Pancreas (tissue), 10 donors: ENCODE data around the gene SKI. TPM values are rescaled to one million over a fixed set of nuclear protein-coding genes. Genes with fewer than 3 reads are reported as not detected.
A peak's percentile ranks its signal among the peaks of the same experiment; 100 is the strongest.

Experiments used
- ATAC-seq, 4 donors: fragments of 200-7000 bp; cut with Tn5 transposase; one replicate each; pipeline versions ENCODE4 v1.8.0 to v1.9.1; 2020; ENCODE audit warnings: mild to moderate bottlenecking in 4 of 4, moderate library complexity in 4 of 4
- DNase-seq, 6 donors: peaks; one replicate each; pipeline ENCODE4 v3.0.0-alpha.2; 2020
- FAIRE-seq: peaks from 2 replicates; lab custom pipeline; 2012; peaks lifted over from hg19 to GRCh38; lab: Jason Lieb, UNC
- H3K27ac ChIP-seq, 4 donors: fragments of 200-600 bp; sonication (generic); 1 replicate in 3 of 4; 2 replicates in 1 of 4; pipeline versions ENCODE4 v1.5.0 to v1.8.0; 2020
- H3K27me3 ChIP-seq, 4 donors: fragments of 200-600 bp; one replicate each; pipeline ENCODE4 v1.8.0; 2021
- H3K36me3 ChIP-seq, 3 donors: fragments of 200-600 bp; sonication (generic) in 1 of 3; one replicate each; pipeline versions ENCODE4 v1.5.0 to v1.8.0; 2020 to 2021
- H3K4me1 ChIP-seq, 3 donors: fragments of 200-600 bp; one replicate each; pipeline ENCODE4 v1.8.0; 2021
- H3K4me3 ChIP-seq, 4 donors: fragments of 200-600 bp; sonication (generic) in 2 of 4; one replicate each; pipeline versions ENCODE4 v1.5.0 to v1.8.0; 2020 to 2021
- H3K9me3 ChIP-seq, 4 donors: fragments of 200-600 bp; one replicate each; pipeline ENCODE4 v1.8.0; 2021
- WGBS, 2 donors: extraction: QIAGEN DNeasy Blood & Tissue Kit; methylation state at CpG; one replicate each; pipeline ENCODE4 v1.1.7; 2013; 5-methylcytosine and 5-hydroxymethylcytosine counted together
- intact Hi-C, 3 donors: fragments of 100-400 bp; cut with DNase I; formaldehyde crosslinking; loops; one replicate each; pipeline versions ENCODE4 v1.11.1 to v1.14.2; 2022
- polyA plus RNA-seq, 2 donors: library from polyadenylated mRNA; stranded (reverse); fragments of 200-250 nt; gene quantifications; one replicate each; pipeline ENCODE4 v1.2.3, GENCODE V29; 2013
- total RNA-seq, 6 donors: library from RNA; stranded (reverse); fragmentation: NEBNext Ultra II Directional in 4 of 6; extraction: Animal tissue kit (Norgen Biotek cat#: 25700) in 4 of 6; gene quantifications; one replicate each; pipeline versions ENCODE4 v1.2.1 to v1.2.4, GENCODE V29; 2021 to 2023
- TF ChIP-seq, protein P1 (sequence below), 4 donors: fragments of 200-600 bp; sonication (generic) in 3 of 4; IDR thresholded peaks; one replicate each; pipeline versions ENCODE4 v1.5.0 to v1.8.0; 2021; ENCODE audit warnings: antibody characterized with exemption in 4 of 4
- donor health status: healthy with polysubstance abuse.
- donor health status: DM: no; HTN: no; CAD: no; lungs with moderate emphysema.
- donor health status: DM: no; HTN: no; CAD: no.
- donor health status: control.
- donor health status: control.
- donor health status: Bipolar disorder and iron deficiency.
- donor health status: DM: yes; HTN: yes; CAD: no.
- donor health status: DM: no; HTN: no; CAD: no.
- donor health status: DM: no; HTN: no; CAD: no.
- donor health status: DM: yes; HTN: yes; CAD: no.

The SKI gene
- total and polyA plus RNA-seq, 8 donors = 8.6 to 27.9 (median 14.0) TPM

DNA sequence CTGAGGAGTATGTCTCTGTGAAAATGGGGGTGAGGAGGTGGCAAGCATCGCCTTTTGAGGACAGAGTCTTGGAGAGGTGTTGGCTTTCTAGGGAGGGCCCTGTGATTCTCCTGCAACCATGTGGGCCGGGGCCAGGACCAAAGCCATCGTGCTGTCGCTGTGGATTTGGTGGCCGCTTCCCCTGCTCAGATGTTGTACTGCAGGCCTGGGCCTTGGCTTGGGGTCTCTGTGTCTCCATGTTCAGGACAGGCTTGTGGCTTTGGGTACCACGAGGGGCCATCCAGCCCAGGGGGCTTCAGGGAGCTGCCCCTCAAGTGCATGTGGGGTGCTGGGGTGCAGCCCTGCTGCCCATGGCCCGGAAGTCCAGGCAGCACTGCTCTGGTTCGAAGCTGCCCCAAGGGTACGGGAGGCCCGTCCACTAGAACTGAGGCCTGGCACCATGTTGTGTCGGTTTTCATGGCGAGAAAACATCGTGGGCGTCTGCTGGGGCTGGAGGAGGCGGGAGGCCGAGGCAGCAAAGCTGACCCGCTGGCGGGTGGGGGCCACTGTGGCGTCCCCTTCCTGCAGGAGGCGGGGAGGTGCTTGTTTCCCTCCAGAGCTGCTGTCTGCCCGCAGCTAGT lies 55.4 kb downstream of the SKI start:
- intact Hi-C loops = no loop called here
- DNase-seq = peak in 2 of 6 donors; percentile 15 to 50
- Histone ChIP-seq H3K36me3 (no peaks in the 10 kb centered on the region), H3K4me1 (no peaks in the 10 kb centered on the region), H3K27ac (no peak overlapping the region), H3K27me3 (no peaks in the 10 kb centered on the region), H3K4me3 (no peak overlapping the region), H3K9me3 (no peaks in the 10 kb centered on the region)
- TF ChIP-seq, protein P1, sequence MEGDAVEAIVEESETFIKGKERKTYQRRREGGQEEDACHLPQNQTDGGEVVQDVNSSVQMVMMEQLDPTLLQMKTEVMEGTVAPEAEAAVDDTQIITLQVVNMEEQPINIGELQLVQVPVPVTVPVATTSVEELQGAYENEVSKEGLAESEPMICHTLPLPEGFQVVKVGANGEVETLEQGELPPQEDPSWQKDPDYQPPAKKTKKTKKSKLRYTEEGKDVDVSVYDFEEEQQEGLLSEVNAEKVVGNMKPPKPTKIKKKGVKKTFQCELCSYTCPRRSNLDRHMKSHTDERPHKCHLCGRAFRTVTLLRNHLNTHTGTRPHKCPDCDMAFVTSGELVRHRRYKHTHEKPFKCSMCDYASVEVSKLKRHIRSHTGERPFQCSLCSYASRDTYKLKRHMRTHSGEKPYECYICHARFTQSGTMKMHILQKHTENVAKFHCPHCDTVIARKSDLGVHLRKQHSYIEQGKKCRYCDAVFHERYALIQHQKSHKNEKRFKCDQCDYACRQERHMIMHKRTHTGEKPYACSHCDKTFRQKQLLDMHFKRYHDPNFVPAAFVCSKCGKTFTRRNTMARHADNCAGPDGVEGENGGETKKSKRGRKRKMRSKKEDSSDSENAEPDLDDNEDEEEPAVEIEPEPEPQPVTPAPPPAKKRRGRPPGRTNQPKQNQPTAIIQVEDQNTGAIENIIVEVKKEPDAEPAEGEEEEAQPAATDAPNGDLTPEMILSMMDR (IDR thresholded peaks at IDR 0.05) = no peak
- WGBS, 2 donors = 90 to 93% methylated on average over 21 of the region's 21 CpGs
- no peak for ATAC-seq
- no peak for FAIRE-seq

GRCh38 chr1:2283991-2284895 lies 56.1 kb downstream of the SKI start:
- Histone ChIP-seq H3K4me1 (no peaks in the 10 kb centered on the region), H3K9me3 (no peaks in the 10 kb centered on the region), H3K36me3 (no peaks in the 10 kb centered on the region), H3K27me3 (no peaks in the 10 kb centered on the region), H3K27ac (no peak overlapping the region), H3K4me3 (no peak overlapping the region)
- FAIRE-seq = no peak
- ATAC-seq = peak in 2 of 4 donors; percentile 13 to 24
- 88 to 90% methylated on average over 22 to 27 of the region's 27 CpGs for WGBS, 2 donors
- intact Hi-C loops = no loop called here
- peak in 2 of 6 donors; percentile 12 to 62 for DNase-seq
- TF ChIP-seq, protein P1 (IDR thresholded peaks at IDR 0.05) = no peak

- Histone ChIP-seq H3K4me3 (no peak overlapping the region), H3K4me1 (peaks cover 0 to 3% (median 0%) of the 10 kb centered on the region in 3 donors), H3K36me3 (no peaks in the 10 kb centered on the region), H3K27ac (no peak overlapping the region), H3K9me3 (no peaks in the 10 kb centered on the region), H3K27me3 (no peaks in the 10 kb centered on the region)
- ATAC-seq (peak in 2 of 4 donors; percentile 33 to 42), FAIRE-seq (no peak), DNase-seq (no peak)
- WGBS, 2 donors = 90 to 91% methylated on average over 9 of the region's 9 CpGs
- intact Hi-C loops = no loop called here
- TF ChIP-seq, protein P1 (IDR thresholded peaks at IDR 0.05) = no peak
These were observed 56.8 kb downstream of the SKI start for GRCh38 chr1:2284932-2285331.

- no peak overlapping the region for H3K27ac ChIP-seq
- no peak for DNase-seq
- no peak for FAIRE-seq
- no peaks in the 10 kb centered on the region for H3K9me3 ChIP-seq
- H3K4me1 ChIP-seq = peaks cover 0 to 3% (median 0%) of the 10 kb centered on the region in 3 donors
- ATAC-seq = no peak
- intact Hi-C loops = no loop called here
- no peak overlapping the region for H3K4me3 ChIP-seq
- H3K36me3 ChIP-seq = no peaks in the 10 kb centered on the region
- no peaks in the 10 kb centered on the region for H3K27me3 ChIP-seq
- 87 to 90% methylated on average over 15 of the region's 15 CpGs for WGBS, 2 donors
- TF ChIP-seq, protein P1 (IDR thresholded peaks at IDR 0.05) = no peak
These were observed 58.8 kb downstream of the SKI start for GRCh38 chr1:2286923-2287322.
